ENCODE data around the gene FAM32A.
A peak's percentile ranks its signal among the peaks of the same experiment; 100 is the strongest.

Gene FAM32A

GRCh38 chr19:16222806-16223205 lies 37.6 kb downstream of the FAM32A start:
- H3K4me1 Mint-ChIP-seq = peaks cover 13% of the 10 kb centered on the region
- H3K4me3 Mint-ChIP-seq = no peak overlapping the region
- no peaks in the 10 kb centered on the region for H3K27me3 Mint-ChIP-seq
- H3K36me3 Mint-ChIP-seq = peaks cover 76% of the 10 kb centered on the region
- no peak for ATAC-seq
- peaks cover 6% of the 10 kb centered on the region for H3K9me3 Mint-ChIP-seq
- H3K27ac Mint-ChIP-seq = no peak overlapping the region

- no peak for ATAC-seq
- H3K27me3 Mint-ChIP-seq = no peaks in the 10 kb centered on the region
- H3K4me1 Mint-ChIP-seq = peaks cover 6% of the 10 kb centered on the region
- peaks cover 6% of the 10 kb centered on the region for H3K9me3 Mint-ChIP-seq
- no peak overlapping the region for H3K4me3 Mint-ChIP-seq
- no peak overlapping the region for H3K27ac Mint-ChIP-seq
- H3K36me3 Mint-ChIP-seq = peaks cover 79% of the 10 kb centered on the region
Observed at GRCh38 chr19:16223746-16224145, 38.5 kb downstream of the FAM32A start.

GRCh38 chr19:16224293-16225045 lies 39.3 kb downstream of the FAM32A start:
- Mint-ChIP-seq H3K27me3 (no peaks in the 10 kb centered on the region), H3K4me3 (no peak overlapping the region), H3K4me1 (no peaks in the 10 kb centered on the region), H3K9me3 (peaks cover 6% of the 10 kb centered on the region), H3K36me3 (peaks cover 80% of the 10 kb centered on the region), H3K27ac (no peak overlapping the region)
- ATAC-seq = no peak

GRCh38 chr19:16225279-16226183 lies 40.3 kb downstream of the FAM32A start:
- Mint-ChIP-seq H3K27me3 (no peaks in the 10 kb centered on the region), H3K4me3 (no peak overlapping the region), H3K4me1 (no peaks in the 10 kb centered on the region), H3K36me3 (peaks cover 76% of the 10 kb centered on the region), H3K27ac (no peak overlapping the region), H3K9me3 (peaks cover 6% of the 10 kb centered on the region)
- no peak for ATAC-seq

- no peaks in the 10 kb centered on the region for H3K27me3 Mint-ChIP-seq
- H3K27ac Mint-ChIP-seq = no peak overlapping the region
- peaks cover 75% of the 10 kb centered on the region for H3K36me3 Mint-ChIP-seq
- H3K9me3 Mint-ChIP-seq = peaks cover 3% of the 10 kb centered on the region
- H3K4me1 Mint-ChIP-seq = no peaks in the 10 kb centered on the region
- ATAC-seq = no peak
- no peak overlapping the region for H3K4me3 Mint-ChIP-seq
Observed at GRCh38 chr19:16226184-16226591, 41.0 kb downstream of the FAM32A start.

- H3K9me3 Mint-ChIP-seq = peaks cover 3% of the 10 kb centered on the region
- H3K4me3 Mint-ChIP-seq = no peak overlapping the region
- no peaks in the 10 kb centered on the region for H3K4me1 Mint-ChIP-seq
- H3K27me3 Mint-ChIP-seq = no peaks in the 10 kb centered on the region
- peaks cover 73% of the 10 kb centered on the region for H3K36me3 Mint-ChIP-seq
- ATAC-seq = no peak
- no peak overlapping the region for H3K27ac Mint-ChIP-seq
Observed at GRCh38 chr19:16226878-16227836, 41.9 kb downstream of the FAM32A start.

- Mint-ChIP-seq H3K9me3 (no peaks in the 10 kb centered on the region), H3K4me3 (no peak overlapping the region), H3K27ac (no peak overlapping the region), H3K36me3 (peaks cover 73% of the 10 kb centered on the region), H3K4me1 (no peaks in the 10 kb centered on the region), H3K27me3 (no peaks in the 10 kb centered on the region)
- ATAC-seq = no peak
Observed at GRCh38 chr19:16227837-16228636, 42.8 kb downstream of the FAM32A start.

- no peaks in the 10 kb centered on the region for H3K4me1 Mint-ChIP-seq
- no peaks in the 10 kb centered on the region for H3K27me3 Mint-ChIP-seq
- no peak overlapping the region for H3K4me3 Mint-ChIP-seq
- H3K36me3 Mint-ChIP-seq = peaks cover 69% of the 10 kb centered on the region
- ATAC-seq = no peak
- H3K9me3 Mint-ChIP-seq = no peaks in the 10 kb centered on the region
- H3K27ac Mint-ChIP-seq = no peak overlapping the region
Observed at GRCh38 chr19:16228637-16229321, 43.6 kb downstream of the FAM32A start.

- H3K9me3 Mint-ChIP-seq = no peaks in the 10 kb centered on the region
- H3K4me1 Mint-ChIP-seq = no peaks in the 10 kb centered on the region
- no peak for ATAC-seq
- no peak overlapping the region for H3K27ac Mint-ChIP-seq
- H3K27me3 Mint-ChIP-seq = no peaks in the 10 kb centered on the region
- H3K4me3 Mint-ChIP-seq = no peak overlapping the region
- peaks cover 69% of the 10 kb centered on the region for H3K36me3 Mint-ChIP-seq
Observed at GRCh38 chr19:16229322-16229641, 44.1 kb downstream of the FAM32A start.

- no peak overlapping the region for H3K27ac Mint-ChIP-seq
- H3K36me3 Mint-ChIP-seq = peaks cover 85% of the 10 kb centered on the region
- ATAC-seq = no peak
- no peaks in the 10 kb centered on the region for H3K27me3 Mint-ChIP-seq
- peaks cover 5% of the 10 kb centered on the region for H3K4me1 Mint-ChIP-seq
- H3K9me3 Mint-ChIP-seq = no peaks in the 10 kb centered on the region
- no peak overlapping the region for H3K4me3 Mint-ChIP-seq
Observed at GRCh38 chr19:16232127-16232526, 46.9 kb downstream of the FAM32A start.

GRCh38 chr19:16232568-16232967 lies 47.4 kb downstream of the FAM32A start:
- no peak for ATAC-seq
- Mint-ChIP-seq H3K9me3 (no peaks in the 10 kb centered on the region), H3K4me3 (no peak overlapping the region), H3K36me3 (peaks cover 82% of the 10 kb centered on the region), H3K27ac (no peak overlapping the region), H3K27me3 (no peaks in the 10 kb centered on the region), H3K4me1 (peaks cover 5% of the 10 kb centered on the region)

- Mint-ChIP-seq H3K27ac (no peak overlapping the region), H3K36me3 (peaks cover 75% of the 10 kb centered on the region), H3K9me3 (no peaks in the 10 kb centered on the region), H3K27me3 (no peaks in the 10 kb centered on the region), H3K4me1 (peaks cover 10% of the 10 kb centered on the region), H3K4me3 (no peak overlapping the region)
- no peak for ATAC-seq
Observed at GRCh38 chr19:16233081-16233776, 48.0 kb downstream of the FAM32A start.

GRCh38 chr19:16233836-16234551 lies 48.8 kb downstream of the FAM32A start:
- Mint-ChIP-seq H3K27me3 (no peaks in the 10 kb centered on the region), H3K36me3 (peaks cover 68% of the 10 kb centered on the region), H3K9me3 (no peaks in the 10 kb centered on the region), H3K27ac (no peak overlapping the region), H3K4me1 (peaks cover 15% of the 10 kb centered on the region), H3K4me3 (no peak overlapping the region)
- ATAC-seq = peak; percentile 29

Data from stimulated activated memory B cell treated with anti-CD40 and anti-IgM and Interleukin-4, amounts not matched to agents 10 μg/mL and 1 μg/mL and 100 μg/mL, for 72 hours (primary cell).